GM18520 (cell line): ENCODE measurements around the gene KCTD14.
"Not testable (repeated sequence)": the region's sequence is repeated elsewhere in the genome, so short reads cannot be mapped to it uniquely, and the experiment has no call there.

Experiments used
- ATAC-seq: cut with Tn5 transposase; IDR thresholded peaks from one replicate; pipeline ENCODE4 v1.9.1; 2021; ENCODE audit not compliant: unreplicated experiment

KCTD14 gene, protein sequence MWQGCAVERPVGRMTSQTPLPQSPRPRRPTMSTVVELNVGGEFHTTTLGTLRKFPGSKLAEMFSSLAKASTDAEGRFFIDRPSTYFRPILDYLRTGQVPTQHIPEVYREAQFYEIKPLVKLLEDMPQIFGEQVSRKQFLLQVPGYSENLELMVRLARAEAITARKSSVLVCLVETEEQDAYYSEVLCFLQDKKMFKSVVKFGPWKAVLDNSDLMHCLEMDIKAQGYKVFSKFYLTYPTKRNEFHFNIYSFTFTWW

GRCh38 chr11:78022397-78023396 is at the start of gene KCTD14:
TSS of gene KCTD14 (minus strand) at chr11:78023276. CDS start at chr11:78023249, 27 bp downstream.
- ATAC-seq, result no peak

DNA sequence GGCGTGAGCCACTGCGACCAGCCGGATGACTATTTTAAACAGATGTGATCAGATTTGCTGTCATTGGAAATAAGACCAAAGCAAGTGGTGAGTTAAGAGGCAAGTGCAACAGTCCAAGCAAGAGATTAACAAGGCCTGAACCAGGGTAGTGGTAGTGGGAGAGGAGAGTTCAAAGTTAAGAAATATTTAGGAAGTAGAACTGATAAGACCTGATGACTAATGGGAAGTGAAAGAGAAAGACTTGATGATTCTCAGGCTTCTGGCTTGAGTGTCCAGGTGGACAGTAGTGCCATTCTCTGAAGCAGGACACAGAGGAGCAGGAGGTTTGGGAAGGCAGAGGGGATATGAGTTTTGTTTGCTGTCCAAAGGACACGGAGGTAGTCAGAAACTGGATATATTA is 49.4 kb upstream of the KCTD14 start:
- ATAC-seq, result no peak

DNA sequence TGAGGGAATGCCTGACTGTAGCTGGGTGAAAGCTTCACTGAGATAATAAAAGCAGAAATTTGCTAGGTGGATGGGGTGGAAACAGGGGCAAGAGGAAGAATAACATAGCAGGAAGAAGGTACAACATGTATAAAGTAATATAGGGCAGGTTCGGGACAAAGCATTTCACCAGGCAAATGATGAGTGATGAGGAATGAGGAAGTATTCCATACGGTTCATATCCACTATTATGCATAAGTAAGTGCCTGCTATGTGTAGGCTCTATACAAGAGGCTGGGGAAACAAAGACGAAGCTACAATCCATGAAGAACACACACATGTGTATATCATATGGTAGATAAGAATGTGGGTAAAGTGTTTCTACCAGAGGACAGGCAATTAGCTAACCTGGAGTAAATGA is 48.6 kb upstream of the KCTD14 start:
- ATAC-seq, result no peak

DNA sequence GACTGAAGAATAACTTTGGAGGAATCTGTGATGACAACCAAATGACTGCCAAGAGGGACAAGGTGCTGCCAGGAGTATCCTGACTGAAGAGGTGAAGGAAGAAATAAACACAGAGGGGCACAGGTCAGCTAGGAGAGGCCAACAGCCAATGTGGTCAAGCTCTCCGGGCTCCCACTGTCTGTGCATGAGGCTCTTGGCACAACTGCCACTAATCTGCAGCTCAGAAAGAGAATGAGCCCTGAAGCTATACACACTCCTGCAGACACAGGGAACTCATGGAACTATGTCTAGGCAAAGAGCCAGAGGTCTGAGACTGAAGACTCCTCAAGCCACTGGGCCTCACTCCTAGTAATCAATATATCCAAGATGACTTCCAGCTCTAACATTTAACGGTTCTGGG is 47.5 kb upstream of the KCTD14 start:
- no peak for ATAC-seq

- ATAC-seq, result no peak
Measured at GRCh38 chr11:78069465-78069864, 46.4 kb upstream of the KCTD14 start.

DNA sequence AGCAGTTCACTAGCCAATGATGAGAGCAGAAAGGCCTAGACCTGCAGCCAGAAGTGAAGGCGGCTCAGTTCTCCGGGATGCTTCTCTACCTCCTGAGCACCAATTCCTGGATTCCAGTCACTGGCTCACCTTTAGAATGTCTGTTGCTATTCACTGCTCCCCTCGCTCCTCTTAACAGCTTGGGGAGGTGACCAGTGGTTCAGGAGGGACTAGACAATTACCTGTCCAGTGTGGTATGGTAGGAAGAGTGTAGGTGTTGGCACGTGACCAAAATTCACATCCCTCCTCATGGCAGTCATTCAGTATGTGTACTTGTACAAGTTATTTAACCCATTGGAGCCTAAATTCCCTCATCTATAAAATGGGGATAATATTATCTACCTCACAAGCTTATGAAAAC is 44.6 kb upstream of the KCTD14 start:
- ATAC-seq, result no peak

GRCh38 chr11:78066471-78066870 is 43.4 kb upstream of the KCTD14 start:
- ATAC-seq, result no peak

GRCh38 chr11:78065203-78065602 is 42.1 kb upstream of the KCTD14 start:
- ATAC-seq, result no peak

GRCh38 chr11:78063440-78064181 is 40.5 kb upstream of the KCTD14 start, which contains the start of gene THRSP:
TSS of gene THRSP (plus strand) at chr11:78063861. CDS start at chr11:78063882, 21 bp downstream.
- no peak for ATAC-seq

DNA sequence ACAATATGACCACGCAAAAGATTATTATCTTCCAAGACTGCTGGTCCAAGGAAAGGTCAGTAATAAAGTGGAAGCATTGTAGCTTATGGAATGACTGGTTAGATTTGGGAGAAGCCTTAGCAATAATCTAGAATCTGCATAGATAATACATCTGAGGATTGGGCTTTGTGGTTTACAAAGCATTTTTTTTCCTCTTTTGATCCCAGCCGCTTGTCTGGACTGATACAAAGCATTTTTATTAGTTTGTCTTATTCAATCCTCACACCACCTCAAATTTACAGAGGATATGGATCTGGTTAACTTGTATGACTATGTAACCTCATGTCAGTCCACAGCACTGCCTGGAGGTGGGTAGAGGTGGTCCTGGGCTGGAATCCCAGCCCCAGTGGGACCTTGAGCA is 39.6 kb upstream of the KCTD14 start:
- ATAC-seq, result no peak

- ATAC-seq, result no peak
Measured at GRCh38 chr11:78061921-78062311, 38.8 kb upstream of the KCTD14 start.

- no peak for ATAC-seq
Measured at GRCh38 chr11:78061088-78061920, 38.2 kb upstream of the KCTD14 start.

GRCh38 chr11:78060533-78060932 is 37.5 kb upstream of the KCTD14 start:
- no peak for ATAC-seq

DNA sequence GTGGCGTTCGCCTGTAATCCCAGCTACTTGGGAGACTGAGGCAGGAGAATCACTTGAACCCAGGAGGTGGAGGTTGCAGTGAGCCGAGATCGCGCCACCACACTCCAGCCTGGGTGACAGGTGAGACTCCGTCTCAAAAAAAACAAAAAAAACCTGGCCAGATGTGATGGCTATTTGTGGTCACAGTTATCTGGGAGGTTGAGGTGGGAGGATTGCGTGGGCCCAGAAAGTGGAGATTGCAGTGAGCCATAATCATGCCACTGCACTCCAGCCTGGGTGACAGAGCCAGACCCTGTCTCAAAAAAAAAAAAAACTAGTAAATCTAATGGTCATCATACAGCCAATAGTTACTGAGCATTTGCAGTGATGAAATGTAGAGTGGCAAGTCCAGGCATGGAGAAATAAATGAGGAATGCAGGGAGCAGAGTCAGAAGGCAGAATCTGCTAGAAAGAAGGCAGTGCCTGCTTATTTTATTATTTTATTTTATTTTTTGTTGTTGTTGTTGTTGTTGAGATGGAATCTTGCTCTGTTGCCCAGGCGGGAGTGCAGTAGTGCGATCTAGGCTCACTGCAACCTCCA is 36.8 kb upstream of the KCTD14 start:
- ATAC-seq, result not testable (repeated sequence)

GRCh38 chr11:78057462-78058055 is 34.5 kb upstream of the KCTD14 start:
- ATAC-seq, result no peak

DNA sequence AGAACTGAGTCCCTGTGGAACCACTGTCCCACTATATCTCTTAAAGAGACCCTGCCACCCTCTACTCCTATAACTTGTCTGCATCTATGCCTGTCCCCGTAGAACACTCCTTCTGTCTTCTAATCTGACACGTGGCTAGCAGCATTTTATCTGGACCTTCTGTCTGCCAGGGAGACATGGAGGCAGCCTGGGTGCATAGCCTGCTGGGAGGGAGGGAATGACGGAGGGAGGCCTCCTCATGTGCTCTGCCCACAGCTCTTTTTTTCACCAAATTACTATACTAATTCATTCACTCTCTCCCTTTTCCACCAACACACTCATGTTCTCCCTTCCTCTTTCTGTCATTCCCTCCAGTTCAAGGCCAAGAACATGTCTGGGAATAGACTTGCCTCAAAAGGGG is 33.0 kb upstream of the KCTD14 start:
- ATAC-seq, result no peak

GRCh38 chr11:78054971-78055370 is 31.9 kb upstream of the KCTD14 start:
- no peak for ATAC-seq

GRCh38 chr11:78050964-78051831 is 28.1 kb upstream of the KCTD14 start:
- no peak for ATAC-seq

GRCh38 chr11:78049348-78049747 is 26.3 kb upstream of the KCTD14 start:
- ATAC-seq, result no peak
